Esophagus squamous epithelium (tissue), 5 donors: ENCODE data around the gene GLS2. TPM values are rescaled to one million over a fixed set of nuclear protein-coding genes. Genes with fewer than 3 reads are reported as not detected.

Source experiments
- DNase-seq: peaks from one replicate; lab custom pipeline; 2025; lab: John Stamatoyannopoulos, UW
- H3K27ac ChIP-seq, 4 donors: fragments of 200-600 bp; sonication (generic); one replicate each; pipeline ENCODE4 v1.5.1; 2016 to 2019; ENCODE audit warnings: mild to moderate bottlenecking in 1 of 4
- H3K27me3 ChIP-seq, 4 donors: fragments of 200-600 bp; sonication (generic); 1 replicate in 3 of 4; 2 replicates in 1 of 4; pipeline versions ENCODE4 v1.5.1 to v1.6.0; 2017 to 2021; ENCODE audit warnings: antibody characterized with exemption in 1 of 4
- H3K36me3 ChIP-seq, 3 donors: fragments of 200-600 bp; sonication (generic); one replicate each; pipeline ENCODE4 v1.5.1; 2016 to 2019
- H3K4me1 ChIP-seq, 3 donors: fragments of 200-600 bp; sonication (generic); one replicate each; pipeline ENCODE4 v1.5.1; 2017 to 2019
- H3K4me3 ChIP-seq, 4 donors: fragments of 200-600 bp; sonication (generic); 1 replicate in 3 of 4; 2 replicates in 1 of 4; pipeline ENCODE4 v1.5.1; 2016 to 2019; ENCODE audit warnings: mild to moderate bottlenecking in 2 of 4, moderate library complexity in 1 of 4
- H3K9me3 ChIP-seq, 3 donors: fragments of 200-600 bp; sonication (generic); one replicate each; pipeline ENCODE4 v1.5.1; 2016 to 2019
- CTCF ChIP-seq, 6 experiments: fragments of 450-650 bp in 4 of 6; fragments of 200-600 bp in 2 of 6; sonication (generic) in 2 of 6; IDR thresholded peaks; one replicate each; pipeline ENCODE4 v1.5.1; 2016 to 2019; ENCODE audit warnings: antibody characterized with exemption in 6 of 6, mild to moderate bottlenecking in 4 of 6, moderate library complexity in 4 of 6
- POLR2A ChIP-seq, 4 donors: fragments of 450-650 bp; IDR thresholded peaks; one replicate each; pipeline ENCODE4 v1.6.1; 2017; ENCODE audit warnings: antibody characterized with exemption in 4 of 4, mild to moderate bottlenecking in 4 of 4, moderate library complexity in 3 of 4
- WGBS, 2 donors: methylation state at CpG; one replicate each; pipeline ENCODE4 v1.1.5; 2018; 5-methylcytosine and 5-hydroxymethylcytosine counted together
- intact Hi-C: fragments of 100-400 bp; cut with DNase I; formaldehyde crosslinking; loops from one replicate; pipeline ENCODE4 v1.15.0; 2022
- total RNA-seq, 4 donors: library from RNA; depleted of rRNA; stranded (reverse); fragments of >200 nt; gene quantifications; one replicate each; pipeline ENCODE4 v1.1.0, GENCODE V29; 2016
- donor health status: DM: yes; HTN: yes; CAD: no.

GLS2 gene
- total RNA-seq, 4 donors from 2014 or later, result 4.9 to 10.5 (median 7.8) TPM

- Histone ChIP-seq H3K27me3 (no peaks in the 10 kb centered on the region), H3K4me1 (peaks cover 14 to 82% (median 17%) of the 10 kb centered on the region in 3 donors), H3K36me3 (no peaks in the 10 kb centered on the region), H3K9me3 (no peaks in the 10 kb centered on the region), H3K27ac (peak overlapping the region; percentile 78 to 91 (median 90)), H3K4me3 (peak overlapping the region; percentile 32 to 67 (median 56))
- TF ChIP-seq POLR2A (IDR thresholded peaks at IDR 0.05) (no peak), CTCF (IDR thresholded peaks at IDR 0.05) (no peak)
- no peak for DNase-seq
- WGBS, 2 donors, result 12 to 15% methylated on average over 4 of the region's 4 CpGs
- intact Hi-C loops, result no loop called here
Observed at GRCh38 chr12:56522411-56523193, 34.6 kb upstream of the GLS2 start.

- intact Hi-C loops, result no loop called here
- TF ChIP-seq CTCF (IDR thresholded peaks at IDR 0.05), result no peak
- TF ChIP-seq POLR2A (IDR thresholded peaks at IDR 0.05), result no peak
- WGBS, 2 donors, result 2% methylated on average over 12 to 13 of the region's 15 CpGs
- Histone ChIP-seq H3K27ac (peak within 1 kb of the TSS; percentile 78 to 91 (median 90)), H3K36me3 (no peaks in the 10 kb centered on the region), H3K4me1 (peaks cover 9 to 74% (median 11%) of the 10 kb centered on the region in 3 donors), H3K9me3 (no peaks in the 10 kb centered on the region), H3K4me3 (peak within 1 kb of the TSS; percentile 32 to 67 (median 56)), H3K27me3 (no peaks in the 10 kb centered on the region)
- DNase-seq, result no peak
Observed at GRCh38 chr12:56521590-56522371, 33.8 kb upstream of the GLS2 start, which contains the start of gene RBMS2. Gene RBMS2 (plus strand): TSS chr12:56521820. CDS start chr12:56522024, 204 bp downstream.

GRCh38 chr12:56521209-56521589 is 33.2 kb upstream of the GLS2 start:
- no peak for TF ChIP-seq CTCF (IDR thresholded peaks at IDR 0.05)
- TF ChIP-seq POLR2A (IDR thresholded peaks at IDR 0.05), result no peak
- H3K27me3 ChIP-seq, result no peaks in the 10 kb centered on the region
- H3K4me1 ChIP-seq, result peaks cover 8 to 68% (median 10%) of the 10 kb centered on the region in 3 donors
- WGBS, 2 donors, result 19 to 40% methylated on average over 5 to 8 of the region's 8 CpGs
- no peaks in the 10 kb centered on the region for H3K36me3 ChIP-seq
- intact Hi-C loops, result no loop called here
- no peak for DNase-seq
- H3K9me3 ChIP-seq, result no peaks in the 10 kb centered on the region
- H3K4me3 ChIP-seq, result peak overlapping the region; percentile 32 to 67 (median 56)
- H3K27ac ChIP-seq, result peak overlapping the region; percentile 78 to 91 (median 90)

- no peak for TF ChIP-seq POLR2A (IDR thresholded peaks at IDR 0.05)
- TF ChIP-seq CTCF (IDR thresholded peaks at IDR 0.05), result no peak
- H3K27ac ChIP-seq, result peak overlapping the region; percentile 78 to 91 (median 90)
- peaks cover 6 to 61% (median 8%) of the 10 kb centered on the region in 3 donors for H3K4me1 ChIP-seq
- H3K27me3 ChIP-seq, result no peaks in the 10 kb centered on the region
- WGBS, 2 donors, result 39 to 56% methylated on average over 1 of the region's 1 CpG
- DNase-seq, result no peak
- peak overlapping the region in 2 of 4 donors; percentile 52 to 67 for H3K4me3 ChIP-seq
- no peaks in the 10 kb centered on the region for H3K9me3 ChIP-seq
- H3K36me3 ChIP-seq, result no peaks in the 10 kb centered on the region
- intact Hi-C loops, result no loop called here
Observed at GRCh38 chr12:56520506-56520905, 32.5 kb upstream of the GLS2 start.
